Measurements from ENCODE around the gene PPP1R16B.

The PPP1R16B gene

GRCh38 chr20:38896009-38896594 is 90.6 kb downstream of the PPP1R16B start:
- no peak for DNase-seq (ENCODE audit: low spot score)

DNA sequence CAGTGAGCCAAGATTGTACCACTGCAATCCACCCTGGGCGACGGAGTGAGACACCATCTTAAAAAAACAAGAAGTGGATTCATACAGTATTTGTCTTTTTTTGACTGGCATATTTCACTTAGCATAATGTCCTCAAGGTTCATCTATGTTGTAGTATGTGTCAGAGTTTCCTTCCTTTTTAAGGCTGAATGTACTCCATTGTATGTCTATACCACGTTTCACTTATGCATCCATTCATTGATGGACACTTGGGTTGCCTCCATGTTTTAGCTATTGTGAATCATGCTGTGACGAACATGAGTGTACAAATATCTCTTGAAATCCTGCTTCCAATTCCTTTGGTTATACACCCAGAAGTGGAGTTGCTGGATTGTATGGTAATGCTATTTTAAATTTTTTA is 91.8 kb downstream of the PPP1R16B start:
- no peak for DNase-seq (ENCODE audit: low spot score)

- no peak for DNase-seq (ENCODE audit: low spot score)
These were observed 95.1 kb downstream of the PPP1R16B start for GRCh38 chr20:38900606-38901005.

DNA sequence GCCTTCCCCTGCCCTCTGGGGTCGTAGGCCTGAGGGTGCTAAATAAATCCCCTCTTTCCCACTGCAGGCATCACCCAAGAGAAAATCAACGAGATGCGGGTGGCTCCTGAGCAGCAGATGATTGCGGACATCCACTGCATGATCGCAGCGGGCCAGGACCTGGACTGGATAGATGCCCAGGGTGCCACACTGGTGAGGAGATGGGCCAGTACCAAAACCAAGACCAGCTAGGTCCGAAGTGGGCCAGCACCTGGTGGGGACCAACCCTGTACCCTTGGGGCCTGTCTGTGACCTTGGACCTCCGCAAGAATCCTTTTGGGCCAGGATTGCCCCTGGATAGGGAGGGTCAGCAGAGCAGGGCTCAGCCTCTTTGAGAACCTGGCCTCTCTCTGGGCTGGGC is 97.1 kb downstream of the PPP1R16B start:
- no peak for DNase-seq (ENCODE audit: low spot score)

DNA sequence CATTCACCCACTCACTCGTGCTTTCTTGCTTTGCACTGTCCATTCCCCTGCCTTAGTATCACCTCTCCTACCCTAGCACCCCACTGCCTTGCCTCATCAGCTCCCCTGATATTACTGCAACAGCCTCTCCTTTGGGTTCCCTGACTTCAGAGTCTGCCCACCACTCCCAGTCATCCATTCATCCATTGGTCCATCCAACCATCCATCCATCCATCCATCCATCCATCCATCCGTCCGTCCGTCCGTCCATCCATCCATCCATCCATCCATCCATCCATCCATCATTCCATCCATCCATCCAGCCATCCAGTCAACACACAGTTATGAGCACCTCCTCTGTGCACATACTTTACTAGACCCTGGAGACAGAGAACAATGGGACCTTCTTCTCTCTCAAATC is 97.8 kb downstream of the PPP1R16B start:
- no peak for DNase-seq (ENCODE audit: low spot score)

DNA sequence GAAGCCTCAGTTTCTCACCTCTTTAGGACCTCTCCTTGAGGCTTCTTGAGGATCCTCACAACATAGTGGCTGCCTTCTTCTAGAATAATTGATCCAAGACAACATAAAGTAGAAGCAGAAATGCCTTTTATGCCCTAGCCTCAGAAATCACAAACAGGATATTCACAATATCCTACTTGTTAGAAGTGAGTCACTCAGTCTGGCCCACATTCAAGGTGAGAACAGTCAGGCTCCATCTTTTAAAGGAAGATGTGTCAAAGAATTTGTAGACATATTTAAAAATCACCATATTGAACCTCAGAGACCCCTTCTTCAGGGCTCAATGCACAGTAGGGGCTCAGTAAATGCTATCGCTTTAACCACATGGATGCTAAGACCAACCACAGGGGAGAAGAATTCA is 99.9 kb downstream of the PPP1R16B start:
- no peak for DNase-seq (ENCODE audit: low spot score)

- DNase-seq (ENCODE audit: low spot score) = no peak
These were observed 102.6 kb downstream of the PPP1R16B start for GRCh38 chr20:38907918-38908677.

GRCh38 chr20:38915355-38915754 is 109.9 kb downstream of the PPP1R16B start:
- DNase-seq (ENCODE audit: low spot score) = no peak

GRCh38 chr20:38917657-38918056 is 112.2 kb downstream of the PPP1R16B start:
- no peak for DNase-seq (ENCODE audit: low spot score)

DNA sequence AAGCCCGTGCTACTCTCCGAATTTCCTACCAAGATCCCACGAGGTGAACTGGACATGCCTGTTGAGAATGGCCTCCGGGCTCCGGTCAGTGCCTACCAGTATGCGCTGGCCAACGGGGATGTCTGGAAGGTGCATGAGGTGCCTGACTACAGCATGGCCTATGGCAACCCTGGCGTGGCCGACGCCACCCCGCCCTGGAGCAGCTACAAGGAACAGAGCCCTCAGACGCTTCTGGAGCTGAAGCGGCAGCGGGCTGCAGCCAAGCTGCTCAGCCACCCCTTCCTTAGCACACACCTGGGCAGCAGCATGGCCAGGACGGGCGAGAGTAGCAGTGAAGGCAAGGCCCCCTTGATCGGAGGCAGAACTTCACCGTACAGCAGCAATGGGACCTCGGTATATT is 112.7 kb downstream of the PPP1R16B start:
- no peak for DNase-seq (ENCODE audit: low spot score)

DNA sequence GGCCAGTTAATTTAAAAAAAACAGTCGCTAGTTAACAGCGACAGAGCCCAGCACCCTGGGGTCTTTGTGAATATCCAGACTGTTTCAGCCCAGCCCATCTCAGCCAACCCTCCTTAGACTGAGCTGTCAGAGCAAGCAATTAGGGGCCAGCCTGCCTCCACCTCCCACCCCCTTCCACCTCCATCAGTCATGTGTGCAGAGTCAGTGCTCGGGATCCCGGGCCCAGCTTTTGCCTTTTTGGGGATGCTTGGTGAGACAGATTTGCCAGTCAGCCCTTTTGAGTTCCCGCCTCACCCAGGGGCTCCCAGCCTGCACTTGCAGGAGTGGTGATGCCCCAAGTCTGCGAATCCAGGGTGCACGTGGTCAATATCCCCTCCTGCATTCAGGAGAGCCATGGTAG is 114.2 kb downstream of the PPP1R16B start:
- no peak for DNase-seq (ENCODE audit: low spot score)

- no peak for DNase-seq (ENCODE audit: low spot score)
These were observed 114.9 kb downstream of the PPP1R16B start for GRCh38 chr20:38920411-38920810.

GRCh38 chr20:38920851-38921250 is 115.4 kb downstream of the PPP1R16B start:
- no peak for DNase-seq (ENCODE audit: low spot score)

- DNase-seq (ENCODE audit: low spot score) = no peak
These were observed 119.2 kb downstream of the PPP1R16B start for GRCh38 chr20:38924718-38925117.

GRCh38 chr20:38926142-38926933 is 120.8 kb downstream of the PPP1R16B start, which contains the start of gene FAM83D:
TSS of gene FAM83D (plus strand) at chr20:38926417. CDS start at chr20:38926443, 26 bp downstream.
- DNase-seq (ENCODE audit: low spot score) = peak; percentile 96

- no peak for DNase-seq (ENCODE audit: low spot score)
These were observed 121.6 kb downstream of the PPP1R16B start for GRCh38 chr20:38926934-38927616.

- no peak for DNase-seq (ENCODE audit: low spot score)
These were observed 122.5 kb downstream of the PPP1R16B start for GRCh38 chr20:38927902-38928578.

DNA sequence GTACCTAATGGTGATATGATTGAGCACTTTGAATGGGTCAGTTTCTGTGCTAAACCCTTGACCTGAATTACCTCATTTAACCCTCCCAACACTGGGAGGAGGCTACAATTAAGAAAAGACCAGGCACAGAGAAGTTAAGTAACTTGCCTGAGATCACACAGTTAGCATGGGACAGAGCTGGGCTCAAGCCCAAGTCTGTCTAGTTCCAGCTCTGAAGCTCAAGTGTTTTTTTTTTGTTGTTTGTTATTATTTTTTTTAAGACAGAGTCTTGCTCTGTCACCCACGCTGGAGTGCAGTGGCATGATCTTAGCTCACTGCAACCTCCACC is 124.7 kb downstream of the PPP1R16B start:
- DNase-seq (ENCODE audit: low spot score) = no peak

- DNase-seq (ENCODE audit: low spot score) = no peak
These were observed 126.5 kb downstream of the PPP1R16B start for GRCh38 chr20:38931984-38932383.

- no peak for DNase-seq (ENCODE audit: low spot score)
These were observed 127.1 kb downstream of the PPP1R16B start for GRCh38 chr20:38932457-38933120.

DNA sequence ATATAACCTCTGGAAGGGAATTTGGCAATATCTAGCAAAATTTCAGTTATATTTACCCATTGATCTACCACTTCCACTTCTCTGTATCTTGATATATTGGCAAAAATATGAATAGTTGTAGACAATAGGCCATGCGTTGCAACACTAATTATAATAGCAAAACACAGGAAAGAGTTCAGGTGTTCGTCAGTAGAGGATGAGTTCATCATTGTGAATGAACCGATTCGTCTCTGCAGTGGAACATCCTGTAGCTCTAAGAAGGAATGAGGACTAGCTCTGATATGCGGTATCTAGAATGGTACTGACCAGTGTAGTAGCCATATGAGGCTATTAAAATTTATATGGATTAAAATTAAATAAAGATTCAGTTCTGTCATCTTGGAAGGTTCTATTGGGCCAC is 129.0 kb downstream of the PPP1R16B start:
- DNase-seq (ENCODE audit: low spot score) = no peak
